GM21423 (cell line): ENCODE results near the gene IYD.

Source experiments
- ATAC-seq: cut with Tn5 transposase; IDR thresholded peaks from one replicate; pipeline ENCODE4 v1.9.1; 2021; ENCODE audit warnings: mild to moderate bottlenecking, moderate library complexity; ENCODE audit not compliant: unreplicated experiment

IYD gene, protein sequence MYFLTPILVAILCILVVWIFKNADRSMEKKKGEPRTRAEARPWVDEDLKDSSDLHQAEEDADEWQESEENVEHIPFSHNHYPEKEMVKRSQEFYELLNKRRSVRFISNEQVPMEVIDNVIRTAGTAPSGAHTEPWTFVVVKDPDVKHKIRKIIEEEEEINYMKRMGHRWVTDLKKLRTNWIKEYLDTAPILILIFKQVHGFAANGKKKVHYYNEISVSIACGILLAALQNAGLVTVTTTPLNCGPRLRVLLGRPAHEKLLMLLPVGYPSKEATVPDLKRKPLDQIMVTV

GRCh38 chr6:150368762-150369161 is at the start of gene IYD:
TSS of gene IYD (plus strand) at chr6:150369012. CDS start at chr6:150369032, 20 bp downstream.
- no peak for ATAC-seq

GRCh38 chr6:150319924-150320323 is 48.9 kb upstream of the IYD start:
- no peak for ATAC-seq

DNA sequence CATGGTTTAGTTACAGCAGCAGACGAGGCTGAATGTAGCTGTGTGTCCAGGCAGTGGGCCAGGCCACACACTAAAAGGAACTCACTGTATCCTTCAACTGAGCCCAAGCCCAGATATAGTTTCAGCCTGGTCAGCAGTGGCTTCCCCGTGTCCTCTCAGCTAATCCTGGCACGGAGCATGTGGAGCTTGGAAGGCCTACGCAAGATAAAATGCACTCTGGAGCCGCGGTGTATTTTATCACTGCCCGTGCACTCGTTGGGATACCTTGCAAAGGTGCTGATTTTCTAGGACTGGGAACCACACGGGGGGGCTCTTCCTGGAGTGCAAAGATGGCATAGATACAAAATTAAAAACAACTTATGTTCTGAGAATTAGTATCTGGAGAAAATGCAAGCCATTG is 48.4 kb upstream of the IYD start:
- no peak for ATAC-seq

GRCh38 chr6:150322466-150322871 is 46.3 kb upstream of the IYD start:
- no peak for ATAC-seq

GRCh38 chr6:150323205-150323604 is 45.6 kb upstream of the IYD start:
- no peak for ATAC-seq

DNA sequence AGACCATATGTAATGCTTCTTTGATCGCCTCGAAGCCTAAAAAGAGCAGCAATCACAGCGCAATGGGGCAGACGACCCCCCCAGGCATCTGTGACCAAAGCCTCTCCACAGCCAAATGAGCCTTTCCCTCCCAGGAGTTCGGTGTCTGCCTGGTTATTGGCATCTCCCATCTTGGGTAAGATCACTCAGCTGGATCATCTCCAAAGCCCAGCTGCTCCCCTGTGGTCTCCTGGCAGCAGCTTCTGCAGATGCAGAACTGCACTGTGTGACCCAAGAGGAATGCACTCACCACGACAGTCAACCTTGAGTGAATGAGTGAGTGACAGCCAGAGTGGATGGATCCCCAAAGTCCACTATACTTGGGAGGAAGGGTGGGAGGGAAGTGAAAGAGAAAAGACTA is 44.8 kb upstream of the IYD start:
- no peak for ATAC-seq

DNA sequence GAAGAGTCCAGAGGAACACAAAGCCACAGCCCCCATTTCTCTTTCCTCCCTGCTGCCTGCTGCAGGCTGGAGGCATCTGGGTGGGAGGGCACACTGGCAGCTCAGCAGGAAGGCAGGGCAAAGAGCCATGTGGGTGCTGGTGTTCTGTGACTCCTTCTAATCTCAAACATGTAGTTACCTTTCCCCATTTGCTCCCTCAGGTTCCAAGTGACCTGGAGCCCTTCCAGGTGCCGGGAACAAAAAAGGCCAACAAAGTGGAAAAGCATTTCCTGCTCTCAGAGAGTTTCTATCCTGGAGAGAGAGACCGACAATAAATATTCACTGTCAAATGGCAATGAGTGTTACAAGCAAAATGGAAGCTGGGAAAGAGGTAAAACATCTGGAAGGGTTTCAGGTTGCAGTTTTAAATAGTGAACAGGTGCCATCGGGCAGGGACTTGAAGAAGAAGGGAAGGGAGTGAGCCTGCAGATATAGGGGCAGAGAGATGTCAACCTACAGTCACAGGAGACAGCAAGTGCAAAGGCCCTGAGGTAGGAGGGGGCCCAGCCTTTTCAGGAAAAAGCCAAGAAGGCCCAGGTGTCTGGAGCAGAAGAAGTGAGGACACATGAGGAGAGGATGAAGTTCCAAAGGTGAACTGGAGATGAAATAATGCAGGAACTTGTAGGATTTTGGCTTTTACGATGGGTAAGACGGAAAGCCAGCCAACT is 43.6 kb upstream of the IYD start:
- no peak for ATAC-seq

DNA sequence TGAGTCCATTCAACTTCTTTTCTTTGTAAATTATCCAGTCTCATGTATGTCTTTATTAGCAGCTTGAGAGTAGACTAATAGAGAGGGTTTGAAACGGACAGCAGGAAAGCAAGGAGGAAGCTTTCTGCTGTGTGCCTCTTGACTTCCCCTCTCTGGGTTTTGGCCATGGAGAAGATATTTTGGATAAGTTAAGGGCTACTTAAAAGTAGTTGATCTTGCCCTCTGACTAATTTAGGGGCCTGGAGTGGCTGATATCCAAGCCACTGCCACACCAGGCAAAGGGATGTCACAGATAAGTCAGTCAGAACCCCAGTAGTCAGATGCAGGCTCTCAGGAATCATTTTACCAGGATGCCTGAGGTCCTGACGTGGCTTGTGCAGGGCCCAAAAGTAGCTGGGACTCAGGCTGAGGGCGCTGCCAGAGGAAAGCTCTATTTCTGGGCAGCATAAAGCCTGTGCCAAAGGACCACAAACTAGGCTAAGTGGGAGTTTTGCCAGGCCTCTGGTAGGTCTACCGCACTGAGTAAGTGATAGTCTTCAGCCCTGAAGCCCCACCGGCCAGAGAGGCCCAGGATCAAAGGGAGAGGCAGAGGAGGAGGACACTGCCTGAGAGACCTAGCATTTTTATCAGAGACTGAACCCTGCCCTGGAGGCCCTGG is 41.6 kb upstream of the IYD start:
- no peak for ATAC-seq

DNA sequence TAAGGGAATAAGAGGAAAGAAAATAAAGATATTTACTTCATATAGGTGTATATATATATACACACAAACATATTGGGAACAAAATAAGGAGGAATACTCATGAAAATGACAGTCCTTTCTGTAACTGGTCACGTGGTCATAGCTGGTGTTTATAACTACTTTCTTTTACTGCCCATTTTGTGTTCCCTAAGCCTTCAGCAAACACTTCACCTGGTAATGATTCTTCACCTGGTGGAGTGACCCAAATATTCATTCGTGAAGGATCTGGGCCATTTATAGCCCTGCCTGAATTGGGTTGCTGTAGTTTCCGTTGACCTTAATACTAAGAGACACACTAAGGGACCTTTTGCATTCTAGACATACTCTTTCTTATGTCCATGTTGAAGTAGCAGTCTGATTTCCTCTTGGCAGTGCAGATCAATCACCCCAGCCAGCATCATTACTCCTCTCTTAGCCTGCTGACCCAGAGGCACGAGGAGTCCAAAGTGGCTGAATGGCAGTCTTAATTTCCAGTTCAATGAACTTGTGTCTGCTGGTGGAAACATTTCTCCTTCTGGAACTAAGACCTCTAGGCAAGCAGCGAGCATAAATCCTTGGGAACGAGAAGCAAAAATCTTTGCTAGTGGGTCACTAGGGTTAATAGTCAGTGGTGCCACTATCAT is 39.9 kb upstream of the IYD start:
- ATAC-seq: no peak

GRCh38 chr6:150331344-150331743 is 37.5 kb upstream of the IYD start:
- no peak for ATAC-seq

DNA sequence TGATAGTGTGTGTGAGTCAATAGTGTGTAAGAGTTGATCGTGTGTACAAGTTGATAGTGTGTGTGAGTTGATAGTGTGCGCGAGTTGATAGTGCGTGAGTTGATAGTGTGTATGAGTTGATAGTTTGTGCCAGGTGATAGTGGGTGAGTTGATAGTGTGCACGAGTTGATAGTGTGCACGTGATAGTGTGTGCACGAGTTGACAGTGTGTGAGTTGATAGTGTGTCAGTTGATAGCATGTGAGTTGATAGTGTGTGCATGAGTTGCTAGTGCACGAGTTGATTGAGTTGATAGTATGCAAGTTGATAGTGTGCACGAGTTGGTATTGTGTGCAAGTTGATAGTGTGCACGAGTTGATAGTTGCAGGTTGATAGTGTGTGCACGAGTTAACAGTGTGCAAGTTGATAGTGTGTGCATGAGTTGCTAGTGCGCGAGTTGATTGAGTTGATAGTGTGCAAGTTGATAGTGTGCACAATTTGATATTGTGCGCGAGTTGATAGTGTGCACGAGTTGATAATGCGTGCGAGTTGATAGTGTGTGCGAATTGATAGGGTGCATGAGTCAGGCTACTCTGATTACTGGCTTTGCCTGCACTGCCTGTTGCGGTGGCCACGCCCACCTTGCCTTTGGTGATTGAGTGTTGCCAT is 35.8 kb upstream of the IYD start:
- ATAC-seq: no peak

GRCh38 chr6:150333585-150333941 is 35.2 kb upstream of the IYD start:
- ATAC-seq: no peak

- no peak for ATAC-seq
Observed at GRCh38 chr6:150334790-150335783, 33.7 kb upstream of the IYD start.

GRCh38 chr6:150336299-150336698 is 32.5 kb upstream of the IYD start:
- no peak for ATAC-seq

DNA sequence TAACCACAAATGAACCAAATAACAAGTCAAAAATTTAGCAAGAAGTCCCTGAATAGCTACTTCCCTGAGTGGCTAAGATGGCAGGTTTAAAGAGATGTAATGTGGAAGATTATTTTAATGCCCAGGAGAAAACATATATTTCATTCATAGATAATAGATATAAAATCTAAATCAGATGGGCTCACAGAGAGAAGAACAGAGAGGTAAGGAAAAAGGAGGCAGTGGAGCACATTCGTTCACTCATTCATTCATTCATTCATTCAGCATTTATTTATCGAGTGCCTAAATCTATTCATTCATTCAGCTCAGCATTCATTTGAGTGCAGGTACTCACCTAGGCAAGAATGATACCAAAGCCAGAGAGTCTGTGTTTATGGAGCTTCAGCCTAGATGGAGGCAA is 32.1 kb upstream of the IYD start:
- ATAC-seq: no peak

DNA sequence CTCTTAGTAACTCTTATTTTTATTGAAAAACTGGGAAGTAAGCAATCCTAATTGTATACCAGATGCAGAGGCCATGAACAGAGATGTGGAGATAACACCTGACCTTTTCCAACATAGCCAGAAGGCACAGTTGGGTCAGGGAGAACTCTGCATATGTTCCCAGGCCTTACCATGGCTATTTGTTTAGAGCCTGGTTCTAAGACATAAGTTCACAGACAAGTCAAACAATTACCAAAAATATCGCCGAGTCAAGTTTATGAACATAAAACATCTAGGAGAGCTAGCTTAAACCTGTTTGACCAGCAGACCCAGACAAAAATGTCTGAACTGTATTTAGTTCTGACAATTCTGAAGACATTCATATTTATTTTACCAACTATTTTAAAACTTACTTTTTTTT is 26.7 kb upstream of the IYD start:
- ATAC-seq: no peak

- no peak for ATAC-seq
Observed at GRCh38 chr6:150343434-150343833, 25.4 kb upstream of the IYD start.

GRCh38 chr6:150345781-150346180 is 23.0 kb upstream of the IYD start:
- no peak for ATAC-seq

- ATAC-seq: no peak
Observed at GRCh38 chr6:150346346-150346745, 22.5 kb upstream of the IYD start.

- ATAC-seq: no peak
Observed at GRCh38 chr6:150347845-150348244, 21.0 kb upstream of the IYD start.
